ENCODE results near the gene PLXNB1.

DNA sequence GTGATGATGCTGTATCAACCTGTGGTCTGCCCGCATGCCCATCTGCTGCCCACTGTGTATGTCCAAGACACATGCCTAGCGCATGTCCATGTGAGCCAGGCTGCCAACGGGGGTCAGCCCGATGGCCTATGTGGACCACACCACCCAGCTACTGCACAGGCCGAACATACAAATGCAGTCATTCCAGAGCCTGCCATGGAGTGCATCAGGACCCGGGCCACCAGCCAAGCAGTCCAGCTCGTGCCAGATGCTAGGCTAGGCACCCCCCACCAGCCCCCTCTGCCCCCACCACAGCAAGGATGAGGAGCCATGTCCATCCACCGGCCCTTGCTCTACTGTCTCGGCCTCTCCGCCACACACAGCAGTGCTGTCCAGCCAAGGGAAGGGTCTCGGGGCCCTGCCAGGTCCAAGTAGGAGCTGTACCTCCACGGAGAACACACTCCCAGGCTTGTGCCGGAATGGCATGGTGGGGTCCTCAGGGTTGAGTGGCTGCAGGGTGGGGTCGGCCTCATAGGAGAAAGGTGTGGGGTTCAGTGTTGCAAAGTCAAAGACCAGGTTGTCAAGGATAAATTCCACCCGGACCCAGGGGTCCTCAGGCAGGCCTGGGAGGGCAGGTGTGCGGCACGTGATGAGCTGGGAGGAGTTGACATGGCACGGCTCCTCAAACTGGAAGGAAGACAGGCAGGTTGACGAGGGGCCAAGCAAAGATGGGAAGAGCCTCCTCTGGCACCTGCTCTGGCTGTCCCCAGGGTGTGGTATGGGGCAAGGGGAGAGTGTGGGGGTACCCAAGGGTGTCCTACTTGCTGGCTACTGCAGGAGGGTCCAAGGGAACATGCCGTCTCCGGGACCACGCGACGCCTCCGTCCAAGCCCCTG, 15.3 kb downstream of the PLXNB1 start:
- TF ChIP-seq EZH2 (IDR thresholded peaks at IDR 0.05; ENCODE audit: low read depth, unreplicated experiment) (no peak), CTCF (conservative IDR thresholded peaks at IDR 0.05; ENCODE audit: low read depth in 2 of 2) (no peak), POLR2AphosphoS5 (IDR thresholded peaks at IDR 0.05; ENCODE audit: low read depth) (no peak), EZH2phosphoT487 (IDR thresholded peaks at IDR 0.05; ENCODE audit: unreplicated experiment) (no peak), CREB1 (CRISPR knock-in tag; IDR thresholded peaks at IDR 0.05; ENCODE audit: low read depth) (no peak)
- TF ChIP-seq, protein P1, sequence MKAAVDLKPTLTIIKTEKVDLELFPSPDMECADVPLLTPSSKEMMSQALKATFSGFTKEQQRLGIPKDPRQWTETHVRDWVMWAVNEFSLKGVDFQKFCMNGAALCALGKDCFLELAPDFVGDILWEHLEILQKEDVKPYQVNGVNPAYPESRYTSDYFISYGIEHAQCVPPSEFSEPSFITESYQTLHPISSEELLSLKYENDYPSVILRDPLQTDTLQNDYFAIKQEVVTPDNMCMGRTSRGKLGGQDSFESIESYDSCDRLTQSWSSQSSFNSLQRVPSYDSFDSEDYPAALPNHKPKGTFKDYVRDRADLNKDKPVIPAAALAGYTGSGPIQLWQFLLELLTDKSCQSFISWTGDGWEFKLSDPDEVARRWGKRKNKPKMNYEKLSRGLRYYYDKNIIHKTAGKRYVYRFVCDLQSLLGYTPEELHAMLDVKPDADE (IDR thresholded peaks at IDR 0.05) = no peak
- TF ChIP-seq, protein P2, sequence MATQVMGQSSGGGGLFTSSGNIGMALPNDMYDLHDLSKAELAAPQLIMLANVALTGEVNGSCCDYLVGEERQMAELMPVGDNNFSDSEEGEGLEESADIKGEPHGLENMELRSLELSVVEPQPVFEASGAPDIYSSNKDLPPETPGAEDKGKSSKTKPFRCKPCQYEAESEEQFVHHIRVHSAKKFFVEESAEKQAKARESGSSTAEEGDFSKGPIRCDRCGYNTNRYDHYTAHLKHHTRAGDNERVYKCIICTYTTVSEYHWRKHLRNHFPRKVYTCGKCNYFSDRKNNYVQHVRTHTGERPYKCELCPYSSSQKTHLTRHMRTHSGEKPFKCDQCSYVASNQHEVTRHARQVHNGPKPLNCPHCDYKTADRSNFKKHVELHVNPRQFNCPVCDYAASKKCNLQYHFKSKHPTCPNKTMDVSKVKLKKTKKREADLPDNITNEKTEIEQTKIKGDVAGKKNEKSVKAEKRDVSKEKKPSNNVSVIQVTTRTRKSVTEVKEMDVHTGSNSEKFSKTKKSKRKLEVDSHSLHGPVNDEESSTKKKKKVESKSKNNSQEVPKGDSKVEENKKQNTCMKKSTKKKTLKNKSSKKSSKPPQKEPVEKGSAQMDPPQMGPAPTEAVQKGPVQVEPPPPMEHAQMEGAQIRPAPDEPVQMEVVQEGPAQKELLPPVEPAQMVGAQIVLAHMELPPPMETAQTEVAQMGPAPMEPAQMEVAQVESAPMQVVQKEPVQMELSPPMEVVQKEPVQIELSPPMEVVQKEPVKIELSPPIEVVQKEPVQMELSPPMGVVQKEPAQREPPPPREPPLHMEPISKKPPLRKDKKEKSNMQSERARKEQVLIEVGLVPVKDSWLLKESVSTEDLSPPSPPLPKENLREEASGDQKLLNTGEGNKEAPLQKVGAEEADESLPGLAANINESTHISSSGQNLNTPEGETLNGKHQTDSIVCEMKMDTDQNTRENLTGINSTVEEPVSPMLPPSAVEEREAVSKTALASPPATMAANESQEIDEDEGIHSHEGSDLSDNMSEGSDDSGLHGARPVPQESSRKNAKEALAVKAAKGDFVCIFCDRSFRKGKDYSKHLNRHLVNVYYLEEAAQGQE (IDR thresholded peaks at IDR 0.05; ENCODE audit: unreplicated experiment) = no peak

Data from GM23338 (cell line).